Keratinocyte (primary cell): Measurements from ENCODE around the gene CKAP4. TPM values are rescaled to one million over a fixed set of nuclear protein-coding genes. Genes with fewer than 3 reads are reported as not detected.

ENCODE experiments used
- DNase-seq: peaks from one replicate; pipeline ENCODE4 v3.0.0-alpha.2; 2011; ENCODE audit warnings: low read depth, missing footprints, low spot score
- FAIRE-seq: peaks from 2 replicates; lab custom pipeline; 2011; peaks lifted over from hg19 to GRCh38; lab: Jason Lieb, UNC
- H2AFZ ChIP-seq: 2 replicates; pipeline ENCODE4 v1.6.0; 2012; ENCODE audit warnings: low read length, control low read depth, inconsistent platforms; ENCODE audit not compliant: control insufficient read depth
- H3K27ac ChIP-seq: 2 replicates; pipeline ENCODE4 v1.5.1; 2011; ENCODE audit warnings: low read length; ENCODE audit not compliant: control insufficient read depth, insufficient read depth
- H3K27me3 ChIP-seq: 3 replicates; pipeline ENCODE4 v1.6.0; 2011; ENCODE audit warnings: low read length; ENCODE audit not compliant: control insufficient read depth, insufficient read depth; ENCODE audit errors: extremely low read depth
- H3K36me3 ChIP-seq, 2 experiments: 2 replicates in 1 of 2; 3 replicates in 1 of 2; pipeline ENCODE4 v1.5.1; 2011; ENCODE audit warnings: low read length in 2 of 2, mild to moderate bottlenecking in 1 of 2; ENCODE audit not compliant: control insufficient read depth in 2 of 2, insufficient read depth in 2 of 2; ENCODE audit errors: extremely low read depth in 1 of 2
- H3K4me1 ChIP-seq: 3 replicates; pipeline ENCODE4 v1.5.1; 2011; ENCODE audit warnings: low read length; ENCODE audit not compliant: control insufficient read depth, insufficient read depth; ENCODE audit errors: extremely low read depth
- H3K4me2 ChIP-seq: 3 replicates; pipeline ENCODE4 v1.6.0; 2011; ENCODE audit warnings: low read depth, low read length; ENCODE audit not compliant: control insufficient read depth, insufficient read depth; ENCODE audit errors: extremely low read depth
- H3K4me3 ChIP-seq, 3 experiments: fragments of 200-600 bp in 1 of 3; sonication (generic) in 1 of 3; 2 replicates in 2 of 3; 3 replicates in 1 of 3; pipeline ENCODE4 v1.5.1; 2011 to 2016; ENCODE audit warnings: low read length in 3 of 3, mild to moderate bottlenecking in 3 of 3, control low read depth in 2 of 3, inconsistent platforms in 1 of 3, low read depth in 1 of 3, mixed read lengths in 1 of 3, mixed run types in 1 of 3, moderate library complexity in 1 of 3; ENCODE audit not compliant: control insufficient read depth in 2 of 3, insufficient read depth in 2 of 3; ENCODE audit errors: extremely low read depth in 1 of 3
- H3K79me2 ChIP-seq: 2 replicates; pipeline ENCODE4 v1.6.0; 2012; ENCODE audit warnings: low read length; ENCODE audit not compliant: control insufficient read depth, insufficient read depth
- H3K9ac ChIP-seq: 3 replicates; pipeline ENCODE4 v1.6.0; 2011; ENCODE audit warnings: low read length; ENCODE audit not compliant: control insufficient read depth, insufficient read depth; ENCODE audit errors: extremely low read depth
- H3K9me1 ChIP-seq: 3 replicates; pipeline ENCODE4 v1.6.0; 2011; ENCODE audit warnings: low read length; ENCODE audit not compliant: control insufficient read depth, insufficient read depth; ENCODE audit errors: extremely low read depth
- H3K9me3 ChIP-seq: 2 replicates; pipeline ENCODE4 v1.5.1; 2012; ENCODE audit warnings: low read depth, low read length; ENCODE audit not compliant: control insufficient read depth
- H4K20me1 ChIP-seq: 3 replicates; pipeline ENCODE4 v1.6.0; 2011; ENCODE audit warnings: low read length; ENCODE audit not compliant: control insufficient read depth, insufficient read depth; ENCODE audit errors: extremely low read depth
- EZH2 ChIP-seq: IDR thresholded peaks from one replicate; pipeline ENCODE4 v1.6.1; 2012; ENCODE audit warnings: inconsistent platforms, mild to moderate bottlenecking, low read length, moderate library complexity
- dilution Hi-C: fragments of 300-500 bp; cut with MboI; formaldehyde crosslinking; loops from one replicate; pipeline ENCODE4 v1.7.0; 2020; ENCODE audit warnings: low sequenced_read_pairs; ENCODE audit not compliant: extremely low pct_ligation_motif_present
- polyA plus RNA-seq, 5 experiments: library from polyadenylated mRNA; depleted of rRNA in 3 of 5; stranded (reverse) in 3 of 5; stranded (forward) in 1 of 5; unstranded in 1 of 5; fragments of >200 nt; gene quantifications; 1 replicate in 1 of 5; 2 replicates in 3 of 5; 3 replicates in 1 of 5; pipeline versions ENCODE4 v1.2.1 to v1.2.3, GENCODE V29; 2011 to 2012; ENCODE audit warnings: missing spikeins in 2 of 5, low read depth in 1 of 5, low replicate concordance in 1 of 5
- TF ChIP-seq, protein P1 (sequence below), 3 experiments: IDR thresholded peaks in 1 of 3; conservative IDR thresholded peaks in 1 of 3; optimal IDR thresholded peaks in 1 of 3; 2 replicates in 2 of 3; 3 replicates in 1 of 3; pipeline versions ENCODE3 to v1.5.1; 2011; ENCODE audit warnings: low read length in 3 of 3, mild to moderate bottlenecking in 3 of 3, moderate library complexity in 2 of 3, control low read depth in 1 of 3, inconsistent platforms in 1 of 3; ENCODE audit not compliant: insufficient read depth in 2 of 3; ENCODE audit errors: extremely low read depth in 1 of 3

The CKAP4 gene
- polyA plus RNA-seq, 1 donor (not counting 4 experiments of a cell fraction or from before 2014, with no cell fraction given), result 84.5 TPM

- TF ChIP-seq, protein P1, sequence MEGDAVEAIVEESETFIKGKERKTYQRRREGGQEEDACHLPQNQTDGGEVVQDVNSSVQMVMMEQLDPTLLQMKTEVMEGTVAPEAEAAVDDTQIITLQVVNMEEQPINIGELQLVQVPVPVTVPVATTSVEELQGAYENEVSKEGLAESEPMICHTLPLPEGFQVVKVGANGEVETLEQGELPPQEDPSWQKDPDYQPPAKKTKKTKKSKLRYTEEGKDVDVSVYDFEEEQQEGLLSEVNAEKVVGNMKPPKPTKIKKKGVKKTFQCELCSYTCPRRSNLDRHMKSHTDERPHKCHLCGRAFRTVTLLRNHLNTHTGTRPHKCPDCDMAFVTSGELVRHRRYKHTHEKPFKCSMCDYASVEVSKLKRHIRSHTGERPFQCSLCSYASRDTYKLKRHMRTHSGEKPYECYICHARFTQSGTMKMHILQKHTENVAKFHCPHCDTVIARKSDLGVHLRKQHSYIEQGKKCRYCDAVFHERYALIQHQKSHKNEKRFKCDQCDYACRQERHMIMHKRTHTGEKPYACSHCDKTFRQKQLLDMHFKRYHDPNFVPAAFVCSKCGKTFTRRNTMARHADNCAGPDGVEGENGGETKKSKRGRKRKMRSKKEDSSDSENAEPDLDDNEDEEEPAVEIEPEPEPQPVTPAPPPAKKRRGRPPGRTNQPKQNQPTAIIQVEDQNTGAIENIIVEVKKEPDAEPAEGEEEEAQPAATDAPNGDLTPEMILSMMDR (optimal IDR thresholded peaks at IDR 0.05 in 1 of 3, IDR thresholded peaks at IDR 0.05 in 1 of 3, conservative IDR thresholded peaks at IDR 0.05 in 1 of 3; ENCODE audit: extremely low read depth in 1 of 3, insufficient read depth in 2 of 3, low read length in 3 of 3), result peak; percentile 53 to 73 (median 55)
- TF ChIP-seq EZH2, result no peak
- H3K27me3 ChIP-seq, result no peaks in the 10 kb centered on the region
- H3K36me3 ChIP-seq, result no peaks in the 10 kb centered on the region
- peaks cover 12% of the 10 kb centered on the region for H3K4me1 ChIP-seq
- H3K9me3 ChIP-seq, result no peaks in the 10 kb centered on the region
- no peaks in the 10 kb centered on the region for H3K79me2 ChIP-seq
- no peak for DNase-seq
- H3K4me2 ChIP-seq, result peak overlapping the region; percentile 28
- dilution Hi-C loops, result no loop called here
- no peaks in the 10 kb centered on the region for H4K20me1 ChIP-seq
- no peaks in the 10 kb centered on the region for H3K9me1 ChIP-seq
- H3K27ac ChIP-seq, result peak overlapping the region; percentile 81
- H3K9ac ChIP-seq, result peak overlapping the region; percentile 56
- H2AFZ ChIP-seq, result peak overlapping the region; percentile 0
- peak; percentile 73 for FAIRE-seq
- H3K4me3 ChIP-seq, result no peak overlapping the region
Measured at GRCh38 chr12:106226884-106227640, 20.8 kb downstream of the CKAP4 start.

DNA sequence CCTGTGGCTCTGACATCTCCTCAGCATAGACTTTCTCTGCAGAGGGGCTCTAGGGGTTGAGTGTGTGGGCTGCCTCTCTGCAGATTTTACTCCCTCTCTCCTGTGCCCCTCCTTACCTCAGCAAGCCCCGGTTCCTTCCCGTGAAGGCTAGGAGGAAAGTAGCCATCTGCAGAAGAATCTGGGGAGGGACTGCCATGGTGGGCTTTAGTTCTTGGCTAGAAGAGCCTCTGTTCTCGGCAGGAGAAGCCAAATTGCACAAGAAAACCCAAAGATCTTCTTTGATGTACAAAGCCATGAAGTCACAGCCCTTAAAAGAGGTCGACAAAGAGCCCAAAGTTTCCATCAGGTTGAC is 23.5 kb downstream of the CKAP4 start:
- no peak overlapping the region for H3K4me3 ChIP-seq
- peaks cover 12% of the 10 kb centered on the region for H3K4me1 ChIP-seq
- H3K79me2 ChIP-seq, result no peaks in the 10 kb centered on the region
- DNase-seq, result no peak
- dilution Hi-C loops, result no loop called here
- no peaks in the 10 kb centered on the region for H3K9me3 ChIP-seq
- no peaks in the 10 kb centered on the region for H3K36me3 ChIP-seq
- no peak overlapping the region for H3K27ac ChIP-seq
- H2AFZ ChIP-seq, result no peak overlapping the region
- no peaks in the 10 kb centered on the region for H3K27me3 ChIP-seq
- no peak overlapping the region for H3K4me2 ChIP-seq
- H3K9ac ChIP-seq, result no peak overlapping the region
- TF ChIP-seq, protein P1 (optimal IDR thresholded peaks at IDR 0.05 in 1 of 3, IDR thresholded peaks at IDR 0.05 in 1 of 3, conservative IDR thresholded peaks at IDR 0.05 in 1 of 3; ENCODE audit: extremely low read depth in 1 of 3, insufficient read depth in 2 of 3, low read length in 3 of 3), result no peak
- TF ChIP-seq EZH2, result no peak
- H4K20me1 ChIP-seq, result no peaks in the 10 kb centered on the region
- no peaks in the 10 kb centered on the region for H3K9me1 ChIP-seq
- FAIRE-seq, result no peak
